HEK293 (cell line): ENCODE data around the gene CROT.

ENCODE experiments used
- CTCF ChIA-PET: fragments of 350-600 bp; formaldehyde crosslinking; extraction: SDS; loops from one replicate; lab custom pipeline; 2021; ENCODE audit warnings: antibody characterized with exemption; lab: Yijun Ruan, JAX
- POLR2A ChIA-PET: fragments of 300-600 bp; formaldehyde crosslinking; extraction: SDS; loops from one replicate; lab custom pipeline; 2020; ENCODE audit warnings: antibody characterized with exemption, inconsistent platforms; lab: Yijun Ruan, JAX
- H3K27ac ChIP-seq: fragments of 200-500 bp; sonication (Bioruptor generic); 2 replicates; pipeline ENCODE4 v1.5.1; 2014; ENCODE audit warnings: low read depth, low read length, control low read depth, inconsistent platforms; ENCODE audit errors: extremely low read depth
- H3K36me3 ChIP-seq, 2 experiments: fragments of 200-500 bp in 1 of 2; sonication (Bioruptor generic) in 1 of 2; 1 replicate in 1 of 2; 2 replicates in 1 of 2; pipeline ENCODE4 v1.5.1; 2014 to 2017; ENCODE audit warnings: inconsistent platforms in 2 of 2, low read length in 2 of 2; ENCODE audit not compliant: control insufficient read depth in 2 of 2, insufficient read depth in 1 of 2
- H3K4me1 ChIP-seq: fragments of 200-500 bp; sonication (Bioruptor generic); 2 replicates; pipeline ENCODE4 v1.5.1; 2014; ENCODE audit warnings: mild to moderate bottlenecking, low read length, inconsistent platforms; ENCODE audit not compliant: control insufficient read depth, insufficient read depth
- H3K4me3 ChIP-seq: 2 replicates; pipeline ENCODE4 v1.5.1; 2011; ENCODE audit warnings: low read depth, mild to moderate bottlenecking, control low read depth, low read length, moderate library complexity
- H3K9me3 ChIP-seq: fragments of 200-500 bp; sonication (Bioruptor generic); 2 replicates; pipeline ENCODE4 v1.5.1; 2014; ENCODE audit warnings: low read depth, low read length, inconsistent platforms; ENCODE audit not compliant: control insufficient read depth, insufficient read depth
- HOXA7 ChIP-seq: sonication (generic); formaldehyde crosslinking; IDR thresholded peaks from 2 replicates; pipeline ENCODE4 v1.8.1; 2022; ENCODE audit warnings: missing genetic modification reagents, borderline replicate concordance
- KLF16 ChIP-seq: fragments of 450-650 bp; formaldehyde crosslinking; IDR thresholded peaks from 2 replicates; pipeline ENCODE4 v1.5.1; 2017; ENCODE audit warnings: missing biosample characterization, missing genetic modification characterization
- KLF9 ChIP-seq: fragments of 450-650 bp; formaldehyde crosslinking; IDR thresholded peaks from 2 replicates; pipeline ENCODE4 v1.5.1; 2016; ENCODE audit warnings: missing biosample characterization, missing genetic modification characterization, low read depth
- MZF1 ChIP-seq: fragments of 450-650 bp; formaldehyde crosslinking; IDR thresholded peaks from 2 replicates; pipeline ENCODE4 v1.5.1; 2017; ENCODE audit warnings: missing biosample characterization, missing genetic modification characterization, borderline replicate concordance
- YY1 ChIP-seq: fragments of 450-650 bp; formaldehyde crosslinking; IDR thresholded peaks from 2 replicates; pipeline ENCODE4 v1.5.1; 2018; ENCODE audit warnings: missing biosample characterization, missing genetic modification characterization
- ZBTB17 ChIP-seq: fragments of 450-650 bp; formaldehyde crosslinking; IDR thresholded peaks from 2 replicates; pipeline ENCODE4 v1.5.1; 2016; ENCODE audit warnings: missing biosample characterization, missing genetic modification characterization
- ZNF114 ChIP-seq: fragments of 450-650 bp; formaldehyde crosslinking; IDR thresholded peaks from 2 replicates; pipeline ENCODE4 v1.5.0; 2017; ENCODE audit warnings: missing biosample characterization, missing genetic modification characterization
- ZNF146 ChIP-seq: fragments of 450-650 bp; formaldehyde crosslinking; IDR thresholded peaks from 2 replicates; pipeline ENCODE4 v1.5.1; 2016; ENCODE audit warnings: missing biosample characterization, missing genetic modification characterization
- ZNF175 ChIP-seq: fragments of 450-650 bp; formaldehyde crosslinking; IDR thresholded peaks from 2 replicates; pipeline ENCODE4 v1.5.1; 2016; ENCODE audit warnings: missing biosample characterization, missing genetic modification characterization
- ZNF510 ChIP-seq: fragments of 450-650 bp; formaldehyde crosslinking; IDR thresholded peaks from 2 replicates; pipeline ENCODE4 v1.5.1; 2018; ENCODE audit warnings: mild to moderate bottlenecking, missing genetic modification characterization, missing biosample characterization; ENCODE audit not compliant: insufficient replicate concordance
- ZNF544 ChIP-seq: fragments of 450-650 bp; formaldehyde crosslinking; IDR thresholded peaks from 2 replicates; pipeline ENCODE4 v1.5.0; 2017; ENCODE audit warnings: missing biosample characterization, missing genetic modification characterization
- ZNF555 ChIP-seq: fragments of 450-650 bp; formaldehyde crosslinking; conservative IDR thresholded peaks from 2 replicates; pipeline ENCODE4 v1.5.1; 2017; ENCODE audit warnings: missing biosample characterization, mild to moderate bottlenecking, missing genetic modification characterization, inconsistent platforms
- ZNF596 ChIP-seq: fragments of 450-650 bp; IDR thresholded peaks from 2 replicates; pipeline ENCODE4 v1.5.0; 2018; ENCODE audit warnings: missing biosample characterization, mild to moderate bottlenecking, missing genetic modification characterization, moderate library complexity
- ZNF624 ChIP-seq: fragments of 450-650 bp; formaldehyde crosslinking; IDR thresholded peaks from 2 replicates; pipeline ENCODE4 v1.5.1; 2017; ENCODE audit warnings: missing biosample characterization, missing genetic modification characterization
- ZNF747 ChIP-seq: fragments of 450-650 bp; formaldehyde crosslinking; IDR thresholded peaks from 2 replicates; pipeline ENCODE4 v1.5.1; 2016; ENCODE audit warnings: missing biosample characterization, missing genetic modification characterization
- ZNF843 ChIP-seq: fragments of 450-650 bp; formaldehyde crosslinking; IDR thresholded peaks from 2 replicates; pipeline ENCODE4 v1.5.1; 2016; ENCODE audit warnings: missing biosample characterization, missing genetic modification characterization
- TF ChIP-seq, protein P1 (sequence below): fragments of 450-650 bp; formaldehyde crosslinking; IDR thresholded peaks from 2 replicates; pipeline ENCODE4 v1.5.1; 2016; ENCODE audit warnings: missing biosample characterization, missing genetic modification characterization
- TF ChIP-seq, protein P2 (sequence below): fragments of 450-650 bp; formaldehyde crosslinking; optimal IDR thresholded peaks from 2 replicates; pipeline ENCODE3; 2016; ENCODE audit warnings: missing biosample characterization, mild to moderate bottlenecking, missing genetic modification characterization
- TF ChIP-seq, protein P3 (sequence below): fragments of 450-650 bp; formaldehyde crosslinking; IDR thresholded peaks from 2 replicates; pipeline ENCODE4 v1.5.1; 2016; ENCODE audit warnings: missing biosample characterization, missing genetic modification characterization, borderline replicate concordance
- TF ChIP-seq, protein P4 (sequence below): fragments of 450-650 bp; formaldehyde crosslinking; IDR thresholded peaks from 2 replicates; pipeline ENCODE4 v1.5.1; 2016; ENCODE audit warnings: missing biosample characterization, missing genetic modification characterization

Gene CROT

DNA sequence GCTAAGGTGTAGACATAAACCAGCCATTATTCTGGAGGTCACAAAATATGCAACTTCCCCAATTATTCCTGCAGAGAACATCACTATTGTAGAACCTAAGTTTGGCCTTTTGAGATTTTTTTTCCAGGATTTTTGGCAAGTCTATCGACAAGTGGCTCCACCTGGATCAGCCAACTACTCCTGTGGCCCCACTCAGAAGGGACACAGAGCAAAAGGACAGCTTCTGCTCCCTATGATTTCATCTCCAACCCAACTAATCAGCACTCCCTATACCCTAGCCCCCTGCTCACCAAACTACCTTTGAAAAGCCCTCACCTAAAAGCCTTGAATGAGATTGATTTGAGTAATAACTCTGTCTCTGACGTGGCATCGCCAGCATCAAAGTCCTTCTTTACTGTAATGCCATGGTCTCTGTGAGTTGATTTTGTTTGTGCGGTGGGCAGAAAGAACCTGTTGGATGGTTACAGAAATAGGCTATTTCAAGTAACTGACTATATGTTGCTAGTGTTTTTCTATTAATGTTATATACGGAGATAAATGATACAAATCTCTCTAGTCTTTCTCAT is 13.7 kb upstream of the CROT start (continued):
- TF ChIP-seq ZNF114 (tag by site-specific recombination) (no peak), ZBTB17 (tag by site-specific recombination) (no peak), HOXA7 (CRISPR knock-in tag) (no peak)
- TF ChIP-seq, protein P1, sequence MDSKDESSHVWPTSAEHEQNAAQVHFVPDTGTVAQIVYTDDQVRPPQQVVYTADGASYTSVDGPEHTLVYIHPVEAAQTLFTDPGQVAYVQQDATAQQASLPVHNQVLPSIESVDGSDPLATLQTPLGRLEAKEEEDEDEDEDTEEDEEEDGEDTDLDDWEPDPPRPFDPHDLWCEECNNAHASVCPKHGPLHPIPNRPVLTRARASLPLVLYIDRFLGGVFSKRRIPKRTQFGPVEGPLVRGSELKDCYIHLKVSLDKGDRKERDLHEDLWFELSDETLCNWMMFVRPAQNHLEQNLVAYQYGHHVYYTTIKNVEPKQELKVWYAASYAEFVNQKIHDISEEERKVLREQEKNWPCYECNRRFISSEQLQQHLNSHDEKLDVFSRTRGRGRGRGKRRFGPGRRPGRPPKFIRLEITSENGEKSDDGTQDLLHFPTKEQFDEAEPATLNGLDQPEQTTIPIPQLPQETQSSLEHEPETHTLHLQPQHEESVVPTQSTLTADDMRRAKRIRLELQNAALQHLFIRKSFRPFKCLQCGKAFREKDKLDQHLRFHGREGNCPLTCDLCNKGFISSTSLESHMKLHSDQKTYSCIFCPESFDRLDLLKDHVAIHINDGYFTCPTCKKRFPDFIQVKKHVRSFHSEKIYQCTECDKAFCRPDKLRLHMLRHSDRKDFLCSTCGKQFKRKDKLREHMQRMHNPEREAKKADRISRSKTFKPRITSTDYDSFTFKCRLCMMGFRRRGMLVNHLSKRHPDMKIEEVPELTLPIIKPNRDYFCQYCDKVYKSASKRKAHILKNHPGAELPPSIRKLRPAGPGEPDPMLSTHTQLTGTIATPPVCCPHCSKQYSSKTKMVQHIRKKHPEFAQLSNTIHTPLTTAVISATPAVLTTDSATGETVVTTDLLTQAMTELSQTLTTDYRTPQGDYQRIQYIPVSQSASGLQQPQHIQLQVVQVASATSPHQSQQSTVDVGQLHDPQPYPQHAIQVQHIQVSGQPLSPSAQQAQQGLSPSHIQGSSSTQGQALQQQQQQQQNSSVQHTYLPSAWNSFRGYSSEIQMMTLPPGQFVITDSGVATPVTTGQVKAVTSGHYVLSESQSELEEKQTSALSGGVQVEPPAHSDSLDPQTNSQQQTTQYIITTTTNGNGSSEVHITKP (tag by site-specific recombination): no peak
- TF ChIP-seq, all 188 proteins: peak for 0

DNA sequence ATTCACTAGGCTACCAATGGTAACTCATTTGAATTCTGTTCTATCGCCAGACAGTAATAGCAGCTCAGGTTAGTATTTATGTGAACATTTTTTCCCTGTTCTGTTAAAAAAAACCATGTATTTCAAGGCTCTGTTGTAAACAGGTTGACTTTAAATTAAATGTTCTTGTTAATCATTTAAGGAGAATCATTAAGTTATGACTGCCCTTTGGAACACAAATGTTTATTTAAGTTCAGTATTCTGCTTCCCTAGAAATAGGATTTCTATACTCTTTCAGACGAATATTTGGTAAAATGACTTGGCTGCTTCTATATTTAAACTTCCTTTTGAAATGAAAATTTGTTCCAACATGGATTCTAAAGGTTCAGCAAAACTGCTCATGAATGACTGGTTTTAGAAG is 13.1 kb upstream of the CROT start:
- POLR2A ChIA-PET: no interaction called here
- H3K27ac ChIP-seq: no peak overlapping the region
- H3K4me1 ChIP-seq: no peaks in the 10 kb centered on the region
- H3K4me3 ChIP-seq: no peak overlapping the region
- H3K9me3 ChIP-seq: no peaks in the 10 kb centered on the region
- CTCF ChIA-PET: interaction anchor here (1.6 kb wide), 1 partner anchor 85 kb away, joined by 6 read pairs; no protein-coding TSS in a partner anchor
- TF ChIP-seq ZNF555 (tag by site-specific recombination) (no peak), ZNF510 (no peak), ZNF596 (tag by site-specific recombination) (no peak), MZF1 (tag by site-specific recombination) (no peak), ZNF146 (no peak), ZNF747 (tag by site-specific recombination) (no peak), ZNF175 (no peak), YY1 (tag by site-specific recombination) (no peak), ZNF624 (tag by site-specific recombination) (no peak), KLF16 (tag by site-specific recombination) (no peak), ZNF843 (tag by site-specific recombination) (no peak), ZNF544 (tag by site-specific recombination) (no peak), KLF9 (no peak)
- TF ChIP-seq, protein P2, sequence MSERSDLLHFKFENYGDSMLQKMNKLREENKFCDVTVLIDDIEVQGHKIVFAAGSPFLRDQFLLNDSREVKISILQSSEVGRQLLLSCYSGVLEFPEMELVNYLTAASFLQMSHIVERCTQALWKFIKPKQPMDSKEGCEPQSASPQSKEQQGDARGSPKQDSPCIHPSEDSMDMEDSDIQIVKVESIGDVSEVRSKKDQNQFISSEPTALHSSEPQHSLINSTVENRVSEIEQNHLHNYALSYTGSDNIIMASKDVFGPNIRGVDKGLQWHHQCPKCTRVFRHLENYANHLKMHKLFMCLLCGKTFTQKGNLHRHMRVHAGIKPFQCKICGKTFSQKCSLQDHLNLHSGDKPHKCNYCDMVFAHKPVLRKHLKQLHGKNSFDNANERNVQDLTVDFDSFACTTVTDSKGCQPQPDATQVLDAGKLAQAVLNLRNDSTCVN (tag by site-specific recombination): no peak
- TF ChIP-seq, protein P3, sequence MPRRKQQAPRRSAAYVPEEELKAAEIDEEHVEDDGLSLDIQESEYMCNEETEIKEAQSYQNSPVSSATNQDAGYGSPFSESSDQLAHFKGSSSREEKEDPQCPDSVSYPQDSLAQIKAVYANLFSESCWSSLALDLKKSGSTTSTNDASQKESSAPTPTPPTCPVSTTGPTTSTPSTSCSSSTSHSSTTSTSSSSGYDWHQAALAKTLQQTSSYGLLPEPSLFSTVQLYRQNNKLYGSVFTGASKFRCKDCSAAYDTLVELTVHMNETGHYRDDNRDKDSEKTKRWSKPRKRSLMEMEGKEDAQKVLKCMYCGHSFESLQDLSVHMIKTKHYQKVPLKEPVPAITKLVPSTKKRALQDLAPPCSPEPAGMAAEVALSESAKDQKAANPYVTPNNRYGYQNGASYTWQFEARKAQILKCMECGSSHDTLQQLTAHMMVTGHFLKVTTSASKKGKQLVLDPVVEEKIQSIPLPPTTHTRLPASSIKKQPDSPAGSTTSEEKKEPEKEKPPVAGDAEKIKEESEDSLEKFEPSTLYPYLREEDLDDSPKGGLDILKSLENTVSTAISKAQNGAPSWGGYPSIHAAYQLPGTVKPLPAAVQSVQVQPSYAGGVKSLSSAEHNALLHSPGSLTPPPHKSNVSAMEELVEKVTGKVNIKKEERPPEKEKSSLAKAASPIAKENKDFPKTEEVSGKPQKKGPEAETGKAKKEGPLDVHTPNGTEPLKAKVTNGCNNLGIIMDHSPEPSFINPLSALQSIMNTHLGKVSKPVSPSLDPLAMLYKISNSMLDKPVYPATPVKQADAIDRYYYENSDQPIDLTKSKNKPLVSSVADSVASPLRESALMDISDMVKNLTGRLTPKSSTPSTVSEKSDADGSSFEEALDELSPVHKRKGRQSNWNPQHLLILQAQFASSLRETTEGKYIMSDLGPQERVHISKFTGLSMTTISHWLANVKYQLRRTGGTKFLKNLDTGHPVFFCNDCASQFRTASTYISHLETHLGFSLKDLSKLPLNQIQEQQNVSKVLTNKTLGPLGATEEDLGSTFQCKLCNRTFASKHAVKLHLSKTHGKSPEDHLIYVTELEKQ: no peak
- TF ChIP-seq, protein P4, sequence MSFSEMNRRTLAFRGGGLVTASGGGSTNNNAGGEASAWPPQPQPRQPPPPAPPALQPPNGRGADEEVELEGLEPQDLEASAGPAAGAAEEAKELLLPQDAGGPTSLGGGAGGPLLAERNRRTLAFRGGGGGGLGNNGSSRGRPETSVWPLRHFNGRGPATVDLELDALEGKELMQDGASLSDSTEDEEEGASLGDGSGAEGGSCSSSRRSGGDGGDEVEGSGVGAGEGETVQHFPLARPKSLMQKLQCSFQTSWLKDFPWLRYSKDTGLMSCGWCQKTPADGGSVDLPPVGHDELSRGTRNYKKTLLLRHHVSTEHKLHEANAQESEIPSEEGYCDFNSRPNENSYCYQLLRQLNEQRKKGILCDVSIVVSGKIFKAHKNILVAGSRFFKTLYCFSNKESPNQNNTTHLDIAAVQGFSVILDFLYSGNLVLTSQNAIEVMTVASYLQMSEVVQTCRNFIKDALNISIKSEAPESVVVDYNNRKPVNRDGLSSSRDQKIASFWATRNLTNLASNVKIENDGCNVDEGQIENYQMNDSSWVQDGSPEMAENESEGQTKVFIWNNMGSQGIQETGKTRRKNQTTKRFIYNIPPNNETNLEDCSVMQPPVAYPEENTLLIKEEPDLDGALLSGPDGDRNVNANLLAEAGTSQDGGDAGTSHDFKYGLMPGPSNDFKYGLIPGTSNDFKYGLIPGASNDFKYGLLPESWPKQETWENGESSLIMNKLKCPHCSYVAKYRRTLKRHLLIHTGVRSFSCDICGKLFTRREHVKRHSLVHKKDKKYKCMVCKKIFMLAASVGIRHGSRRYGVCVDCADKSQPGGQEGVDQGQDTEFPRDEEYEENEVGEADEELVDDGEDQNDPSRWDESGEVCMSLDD: no peak
- peaks cover 0 to 4% of the 10 kb centered on the region in 2 experiments; a peak in 1 of 3 replicates for H3K36me3 ChIP-seq
